Lung (tissue), 12 donors: ENCODE results near the gene SLC7A6. TPM values are rescaled to one million over a fixed set of nuclear protein-coding genes. Genes with fewer than 3 reads are reported as not detected.
A peak's percentile ranks its signal among the peaks of the same experiment; 100 is the strongest.

Source experiments
- ATAC-seq: fragments of 200-7000 bp; cut with Tn5 transposase; one replicate; pipeline ENCODE4 v1.9.1; 2020; ENCODE audit warnings: moderate number of reproducible peaks; ENCODE audit not compliant: insufficient read depth, low FRiP score
- DNase-seq, 3 donors: peaks; one replicate each; pipeline ENCODE4 v3.0.0-alpha.2; 2013 to 2017
- H3K27ac ChIP-seq, 2 donors: one replicate each; pipeline ENCODE4 v1.5.1; 2013; ENCODE audit warnings: mild to moderate bottlenecking in 2 of 2, moderate library complexity in 2 of 2, control low read depth in 1 of 2, inconsistent platforms in 1 of 2, low read depth in 1 of 2, low read length in 1 of 2
- H3K27me3 ChIP-seq, 3 donors: one replicate each; pipeline ENCODE4 v1.5.1; 2013; ENCODE audit warnings: low read length in 2 of 3; ENCODE audit not compliant: control insufficient read depth in 3 of 3, insufficient read depth in 3 of 3
- H3K36me3 ChIP-seq, 4 donors: one replicate each; pipeline ENCODE4 v1.5.1; 2013; ENCODE audit warnings: low read length in 4 of 4, mild to moderate bottlenecking in 1 of 4, moderate library complexity in 1 of 4; ENCODE audit not compliant: control insufficient read depth in 4 of 4, insufficient read depth in 4 of 4
- H3K4me1 ChIP-seq, 5 donors: one replicate each; pipeline ENCODE4 v1.5.1; 2013; ENCODE audit warnings: low read length in 5 of 5, mild to moderate bottlenecking in 2 of 5, moderate library complexity in 1 of 5; ENCODE audit not compliant: control insufficient read depth in 5 of 5, insufficient read depth in 5 of 5
- H3K4me3 ChIP-seq: one replicate; pipeline ENCODE4 v1.5.1; 2013; ENCODE audit warnings: mild to moderate bottlenecking, control low read depth, moderate library complexity
- H3K9ac ChIP-seq, 2 donors: one replicate each; pipeline ENCODE4 v1.5.1; 2013; ENCODE audit warnings: low read length in 2 of 2, control low read depth in 1 of 2; ENCODE audit not compliant: insufficient read depth in 1 of 2
- H3K9me3 ChIP-seq, 4 donors: one replicate each; pipeline ENCODE4 v1.5.1; 2013; ENCODE audit warnings: low read length in 3 of 4, mild to moderate bottlenecking in 1 of 4, moderate library complexity in 1 of 4; ENCODE audit not compliant: control insufficient read depth in 4 of 4, insufficient read depth in 3 of 4
- WGBS, 2 donors: extraction: QIAGEN DNeasy Blood & Tissue Kit; methylation state at CpG; one replicate each; pipeline ENCODE4 v1.1.7; 2013; 5-methylcytosine and 5-hydroxymethylcytosine counted together
- polyA plus RNA-seq, 2 donors: library from polyadenylated mRNA; stranded (reverse); fragments of 200-250 nt; gene quantifications; one replicate each; pipeline ENCODE4 v1.2.1, GENCODE V29; 2013
- total RNA-seq, 2 donors: library from RNA; depleted of rRNA in 1 of 2; stranded (reverse); fragments of >200 nt in 1 of 2; gene quantifications; one replicate each; pipeline ENCODE4 v1.2.1, GENCODE V29; 2014 to 2021
- TF ChIP-seq, protein P1 (sequence below): IDR thresholded peaks from 2 replicates; pipeline ENCODE4 v1.5.1; 2012; ENCODE audit warnings: mild to moderate bottlenecking; ENCODE audit errors: control extremely low read depth, extremely low read depth
- donor health status: control.
- donor health status: control.
- donor health status: Bipolar disorder and iron deficiency.
- donor health status: healthy.
- donor health status: DM: yes; HTN: yes; CAD: no.

SLC7A6 gene
- total and polyA plus RNA-seq, 4 donors: 8.9 to 36.2 (median 20.0) TPM

DNA sequence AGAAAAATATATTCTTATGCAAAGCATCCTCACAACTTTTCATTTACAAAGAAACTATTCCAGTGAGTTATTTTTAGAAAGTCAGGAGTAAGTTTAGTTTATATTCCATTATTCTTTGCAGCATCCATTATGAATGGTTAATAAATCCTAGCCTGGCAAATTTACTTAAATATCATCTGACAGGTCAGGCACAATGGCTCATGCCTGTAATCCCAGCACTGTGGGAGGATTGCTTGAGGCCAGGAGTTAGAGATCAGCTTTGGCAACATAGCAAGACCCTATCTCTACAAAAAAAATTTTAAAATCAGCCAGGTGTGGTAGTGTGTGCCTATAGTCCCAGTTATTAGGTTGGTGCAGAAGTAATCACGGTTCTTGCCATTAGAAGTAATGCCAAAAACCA, 41.3 kb upstream of the SLC7A6 start:
- Histone ChIP-seq H3K9me3 (no peaks in the 10 kb centered on the region), H3K36me3 (peaks cover 0 to 13% (median 9%) of the 10 kb centered on the region in 4 donors), H3K4me3 (no peak overlapping the region), H3K27ac (no peak overlapping the region), H3K9ac (no peak overlapping the region), H3K4me1 (peaks cover 0 to 7% (median 0%) of the 10 kb centered on the region in 5 donors), H3K27me3 (no peaks in the 10 kb centered on the region)
- WGBS, 2 donors: 90 to 91% methylated on average over 1 of the region's 1 CpG
- TF ChIP-seq, protein P1, sequence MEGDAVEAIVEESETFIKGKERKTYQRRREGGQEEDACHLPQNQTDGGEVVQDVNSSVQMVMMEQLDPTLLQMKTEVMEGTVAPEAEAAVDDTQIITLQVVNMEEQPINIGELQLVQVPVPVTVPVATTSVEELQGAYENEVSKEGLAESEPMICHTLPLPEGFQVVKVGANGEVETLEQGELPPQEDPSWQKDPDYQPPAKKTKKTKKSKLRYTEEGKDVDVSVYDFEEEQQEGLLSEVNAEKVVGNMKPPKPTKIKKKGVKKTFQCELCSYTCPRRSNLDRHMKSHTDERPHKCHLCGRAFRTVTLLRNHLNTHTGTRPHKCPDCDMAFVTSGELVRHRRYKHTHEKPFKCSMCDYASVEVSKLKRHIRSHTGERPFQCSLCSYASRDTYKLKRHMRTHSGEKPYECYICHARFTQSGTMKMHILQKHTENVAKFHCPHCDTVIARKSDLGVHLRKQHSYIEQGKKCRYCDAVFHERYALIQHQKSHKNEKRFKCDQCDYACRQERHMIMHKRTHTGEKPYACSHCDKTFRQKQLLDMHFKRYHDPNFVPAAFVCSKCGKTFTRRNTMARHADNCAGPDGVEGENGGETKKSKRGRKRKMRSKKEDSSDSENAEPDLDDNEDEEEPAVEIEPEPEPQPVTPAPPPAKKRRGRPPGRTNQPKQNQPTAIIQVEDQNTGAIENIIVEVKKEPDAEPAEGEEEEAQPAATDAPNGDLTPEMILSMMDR: no peak
- ATAC-seq (no peak), DNase-seq (no peak)

DNA sequence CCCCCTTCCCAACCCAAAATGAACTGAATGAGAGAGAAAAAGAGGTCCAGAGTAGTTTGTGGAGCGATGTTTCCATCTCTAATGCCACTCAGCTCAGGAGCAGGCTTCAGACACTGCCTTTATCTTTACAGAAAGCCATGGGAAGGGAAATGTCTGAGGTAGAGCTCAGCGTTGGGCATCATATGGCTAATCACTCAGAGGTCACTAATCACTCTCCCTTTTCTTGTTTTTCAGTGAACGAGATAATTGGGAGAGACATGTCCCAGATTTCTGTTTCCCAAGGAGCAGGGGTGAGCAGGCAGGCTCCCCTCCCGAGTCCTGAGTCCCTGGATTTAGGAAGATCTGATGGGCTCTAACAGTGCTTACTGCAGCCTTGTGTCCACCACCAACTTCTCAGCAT, 38.2 kb upstream of the SLC7A6 start:
- 76 to 98% methylated on average over 4 of the region's 4 CpGs for WGBS, 2 donors
- no peak overlapping the region for H3K9ac ChIP-seq
- H3K27ac ChIP-seq: peak overlapping the region in 1 of 2 donors; percentile 4
- peaks cover 0 to 23% (median 7%) of the 10 kb centered on the region in 4 donors for H3K36me3 ChIP-seq
- no peak for DNase-seq
- no peaks in the 10 kb centered on the region for H3K27me3 ChIP-seq
- H3K9me3 ChIP-seq: no peaks in the 10 kb centered on the region
- ATAC-seq: no peak
- H3K4me1 ChIP-seq: no peaks in the 10 kb centered on the region
- TF ChIP-seq, protein P1: no peak
- H3K4me3 ChIP-seq: no peak overlapping the region

DNA sequence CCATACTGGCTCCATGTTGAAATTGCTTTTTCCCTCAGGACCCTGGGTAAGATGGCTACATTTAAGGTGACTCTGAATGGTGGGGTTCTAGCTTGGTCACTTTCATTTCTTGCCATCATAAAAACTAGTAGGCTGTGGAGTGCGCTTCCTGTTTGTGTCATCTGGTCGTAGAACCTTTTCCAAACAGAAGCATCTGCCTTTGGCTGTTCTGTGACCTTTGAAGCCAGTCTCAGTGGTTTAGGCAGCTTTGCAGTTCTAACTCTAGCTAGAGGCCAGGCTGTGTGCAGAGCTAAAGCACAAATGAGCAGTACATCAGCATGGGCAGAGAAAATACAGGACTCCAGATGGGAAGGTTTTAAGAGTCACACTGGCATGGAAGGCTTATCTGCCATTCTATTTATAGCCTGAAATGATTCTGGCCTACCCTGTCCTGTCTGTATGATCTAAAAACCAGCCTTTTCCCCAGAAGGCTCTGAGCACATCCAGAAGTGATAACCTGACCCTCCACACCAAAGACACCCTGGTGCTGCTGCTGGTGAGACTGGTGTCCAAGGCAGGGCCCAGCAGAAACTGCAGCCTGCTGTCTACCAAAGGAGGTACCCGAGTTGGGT, 37.0 kb upstream of the SLC7A6 start:
- H3K4me3 ChIP-seq: no peak overlapping the region
- no peak overlapping the region for H3K9ac ChIP-seq
- no peaks in the 10 kb centered on the region for H3K27me3 ChIP-seq
- peak overlapping the region in 1 of 2 donors; percentile 43 for H3K27ac ChIP-seq
- no peaks in the 10 kb centered on the region for H3K9me3 ChIP-seq
- WGBS, 2 donors: 45 to 47% methylated on average over 3 of the region's 3 CpGs
- no peak for DNase-seq
- TF ChIP-seq, protein P1: no peak
- peaks cover 0 to 27% (median 9%) of the 10 kb centered on the region in 4 donors for H3K36me3 ChIP-seq
- no peaks in the 10 kb centered on the region for H3K4me1 ChIP-seq
- ATAC-seq: no peak
